ENCODE measurements around the gene PRTFDC1.
"Not testable (repeated sequence)": the region's sequence is repeated elsewhere in the genome, so short reads cannot be mapped to it uniquely, and the experiment has no call there.

PRTFDC1 gene

GRCh38 chr10:24963521-24964041, 11.2 kb upstream of the PRTFDC1 start:
- DNase-seq: no peak

GRCh38 chr10:24962995-24963394, 10.6 kb upstream of the PRTFDC1 start:
- DNase-seq: no peak

DNA sequence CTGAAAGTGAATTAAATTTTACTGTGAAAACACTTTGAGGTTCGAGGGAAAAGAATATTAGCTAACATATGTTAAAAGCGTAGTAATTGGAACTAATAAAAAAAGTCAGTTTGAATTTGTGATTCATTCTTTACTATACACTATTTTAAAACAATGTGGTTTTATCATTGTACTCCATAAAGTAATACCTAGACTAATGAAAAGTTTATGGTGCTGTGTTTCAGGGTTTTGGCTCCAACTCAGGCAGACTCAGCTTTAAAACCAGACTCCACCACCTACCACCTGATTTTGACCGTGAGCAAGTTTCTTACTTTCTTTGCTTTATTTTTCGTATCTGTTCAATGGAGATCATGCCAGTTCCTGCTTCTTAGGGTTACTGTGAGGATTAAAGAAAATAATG, 9.2 kb upstream of the PRTFDC1 start:
- DNase-seq: no peak

DNA sequence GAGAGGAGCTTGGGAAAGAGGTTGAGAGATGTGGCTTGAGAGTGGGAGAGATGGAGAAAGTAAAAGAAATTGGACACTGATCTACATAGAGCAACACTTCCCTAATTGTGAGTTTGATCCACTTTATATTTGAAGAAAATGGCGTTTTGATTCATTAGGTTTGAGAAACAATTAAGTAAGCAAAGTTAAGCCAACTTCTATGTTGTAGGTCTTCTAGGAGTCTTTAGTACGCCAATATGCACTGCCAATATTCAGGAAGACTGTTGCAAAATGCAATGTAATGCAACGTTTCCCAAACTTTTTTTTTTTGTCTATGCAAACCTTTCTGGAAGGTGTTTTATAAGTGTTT, 7.0 kb upstream of the PRTFDC1 start:
- no peak for DNase-seq

DNA sequence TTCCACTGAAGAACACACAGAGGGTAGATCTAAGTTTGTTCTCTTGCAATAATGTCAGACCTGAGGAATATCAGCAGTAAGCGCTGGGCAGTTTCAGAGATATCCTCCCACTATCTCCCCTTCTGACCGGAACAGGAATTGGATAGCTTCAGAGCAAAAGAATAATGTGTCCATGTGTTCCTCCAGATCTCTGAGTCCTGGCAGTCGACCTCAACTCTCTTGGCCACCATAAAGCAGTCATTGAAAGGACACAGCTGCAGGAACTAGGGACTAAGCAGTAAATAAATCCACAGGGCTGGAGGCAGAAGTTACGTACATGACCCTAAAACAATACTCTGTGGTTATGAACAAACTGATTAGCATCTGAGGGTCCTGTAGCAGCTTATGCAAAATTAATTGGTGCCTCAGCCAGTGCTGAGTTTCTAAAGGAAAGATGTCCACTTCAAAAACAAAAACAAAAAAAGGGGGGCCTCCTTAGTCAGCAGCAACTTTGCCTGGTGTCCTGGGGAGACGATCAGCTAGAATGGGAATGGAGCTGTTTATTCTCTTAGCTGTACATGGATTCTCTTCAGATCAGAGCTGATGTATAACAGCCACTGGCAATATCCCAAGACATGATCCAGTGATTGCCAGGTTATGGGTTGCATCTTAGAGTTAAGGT, 6.4 kb upstream of the PRTFDC1 start:
- DNase-seq: no peak

- DNase-seq: no peak
Observed at GRCh38 chr10:24958091-24958720, 5.8 kb upstream of the PRTFDC1 start.

GRCh38 chr10:24957624-24958051, 5.2 kb upstream of the PRTFDC1 start:
- DNase-seq: not testable (repeated sequence)

- DNase-seq: no peak
Observed at GRCh38 chr10:24953675-24954074, 1.3 kb upstream of the PRTFDC1 start.

DNA sequence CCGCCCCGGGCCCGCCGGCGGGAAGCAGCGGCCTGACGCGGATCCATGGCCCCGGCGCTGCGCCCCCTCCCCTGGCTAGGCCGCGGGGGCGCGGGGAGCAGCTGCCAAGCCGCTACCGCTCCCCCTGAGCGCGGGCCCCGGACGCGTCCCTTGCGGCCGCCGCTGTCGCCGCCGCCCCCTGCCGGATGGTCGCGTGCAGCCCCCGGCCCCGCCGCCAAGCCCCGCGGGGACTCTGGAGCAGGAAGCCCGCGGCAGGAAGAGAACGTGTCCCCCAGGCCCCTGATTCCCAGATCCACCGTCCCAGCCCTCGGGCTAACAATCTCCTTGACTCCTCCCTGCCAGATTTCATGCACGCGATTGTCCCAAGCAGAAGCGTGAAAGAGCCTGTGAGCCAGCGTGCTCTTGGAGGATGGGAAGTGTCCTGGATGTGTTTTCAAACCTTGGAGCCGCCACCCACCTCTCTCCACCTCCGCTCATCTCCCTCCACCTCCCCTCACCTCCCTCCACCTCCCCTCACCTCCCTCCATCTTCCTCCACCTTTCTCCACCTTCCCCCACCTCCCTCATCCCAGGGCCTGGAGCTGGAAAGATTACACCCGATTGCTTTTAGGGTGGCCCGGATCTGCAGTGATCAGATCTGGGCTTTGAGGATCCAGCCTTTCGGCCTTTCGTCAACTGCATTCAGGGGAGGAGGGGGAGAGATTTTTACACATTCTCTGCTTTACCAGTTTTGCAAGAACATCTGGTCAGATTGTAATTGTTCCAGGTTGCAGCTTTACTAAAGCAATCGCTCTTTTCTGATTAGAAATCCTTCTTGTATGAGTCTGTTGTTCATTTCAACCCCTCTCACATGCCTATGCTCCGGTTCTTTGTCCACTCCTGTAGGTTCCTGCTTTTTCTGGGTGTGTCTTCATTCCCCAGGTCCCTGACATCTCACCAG, 570 bp upstream of the PRTFDC1 start:
- DNase-seq: peak; percentile 18

GRCh38 chr10:24951201-24952142, 934 bp downstream of the PRTFDC1 start:
- DNase-seq: peak; percentile 26

GRCh38 chr10:24950439-24950838, 2.0 kb downstream of the PRTFDC1 start:
- no peak for DNase-seq

DNA sequence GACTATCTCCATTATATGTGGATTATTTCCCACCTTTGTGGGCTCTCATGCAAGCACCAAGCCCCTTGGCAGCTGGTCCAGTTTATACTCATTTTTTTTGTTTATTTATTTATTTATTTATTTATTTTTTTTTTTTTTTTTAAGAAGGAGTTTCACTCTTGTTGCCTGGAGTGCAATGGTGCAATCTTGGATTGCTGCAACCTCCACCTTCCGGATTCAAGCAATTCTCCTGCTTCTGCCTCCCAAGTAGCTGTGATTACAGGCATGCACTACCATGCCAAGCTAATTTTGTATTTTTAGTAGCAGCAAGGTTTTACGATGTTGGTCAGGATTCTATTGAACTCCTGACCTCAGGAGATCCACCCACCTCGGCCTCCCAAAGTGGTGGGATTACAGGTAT, 2.8 kb downstream of the PRTFDC1 start:
- no peak for DNase-seq

DNA sequence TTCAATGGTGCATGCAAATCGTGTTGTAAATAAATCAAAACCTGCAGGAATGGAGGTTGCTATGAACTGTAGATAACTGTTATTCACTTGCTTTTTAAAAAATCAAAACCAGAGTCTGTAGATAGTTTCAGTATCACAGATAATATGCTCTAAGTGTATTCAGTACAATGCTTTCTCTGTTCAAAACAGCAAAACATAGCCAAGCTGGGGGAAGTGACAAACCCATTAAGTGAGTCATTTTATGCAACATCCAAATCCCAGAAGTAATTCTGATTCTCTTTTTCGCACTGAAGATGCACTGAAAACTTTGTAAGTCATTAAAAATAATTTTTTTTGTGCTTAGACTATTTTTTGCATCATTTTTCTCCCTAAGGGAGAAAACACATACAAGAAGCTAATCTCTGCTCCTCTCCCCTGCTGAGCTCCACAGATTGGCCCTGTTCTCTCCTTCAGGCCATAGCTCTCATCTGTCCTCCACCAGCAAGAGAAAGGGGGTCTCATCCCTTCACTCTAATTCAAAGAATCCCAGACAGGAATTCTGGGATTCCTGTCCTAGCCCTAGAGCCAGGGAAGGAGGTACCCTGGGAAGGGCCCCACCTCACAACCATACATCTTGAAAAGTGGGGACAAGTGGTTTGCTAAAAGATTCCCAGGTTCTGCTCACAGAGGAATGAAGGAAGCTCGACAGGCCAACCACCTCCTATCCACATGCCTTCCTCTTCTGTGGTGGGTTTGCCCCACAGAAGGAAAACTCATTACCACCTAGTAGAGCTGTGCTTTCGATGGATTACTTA, 4.9 kb downstream of the PRTFDC1 start:
- DNase-seq: no peak

- no peak for DNase-seq
Observed at GRCh38 chr10:24944512-24945255, 7.7 kb downstream of the PRTFDC1 start.

DNA sequence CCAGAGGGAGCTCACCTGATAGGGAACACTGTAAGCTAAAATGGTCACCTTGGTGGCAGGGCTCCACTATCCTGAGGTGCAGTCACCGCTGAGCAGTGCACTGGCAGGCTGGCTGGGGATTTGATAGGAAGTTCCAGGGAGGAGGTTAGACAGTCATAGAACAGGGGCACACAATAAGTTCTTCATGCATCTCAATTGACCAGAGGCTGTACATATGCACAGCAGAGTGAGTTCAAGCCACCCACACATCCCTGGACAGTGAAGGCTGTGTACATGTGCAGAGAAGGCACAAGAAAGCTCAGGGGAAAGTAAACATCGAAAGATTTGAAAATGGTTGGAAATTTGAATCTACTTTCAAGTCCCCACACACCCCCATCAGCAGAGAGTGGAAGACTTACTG, 13.9 kb downstream of the PRTFDC1 start:
- no peak for DNase-seq

DNA sequence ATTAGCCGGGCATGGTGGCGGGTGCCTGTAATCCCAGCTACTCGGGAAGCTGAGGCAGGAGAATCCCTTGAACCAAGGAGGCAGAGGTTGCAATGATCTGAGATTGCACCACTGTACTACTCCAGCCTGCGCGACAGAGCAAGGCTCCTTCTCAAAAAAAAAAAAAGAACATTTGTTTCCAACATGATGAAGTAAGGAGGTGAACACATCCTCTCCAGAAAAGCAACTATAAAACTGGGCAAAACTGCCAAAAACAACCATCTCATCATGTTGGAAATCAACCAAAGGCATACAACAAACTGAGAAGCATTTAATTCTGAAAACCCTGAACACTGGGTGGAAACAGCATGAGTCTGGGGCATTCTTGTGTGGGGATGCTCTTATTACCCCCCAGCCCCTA, 14.3 kb downstream of the PRTFDC1 start:
- no peak for DNase-seq

DNA sequence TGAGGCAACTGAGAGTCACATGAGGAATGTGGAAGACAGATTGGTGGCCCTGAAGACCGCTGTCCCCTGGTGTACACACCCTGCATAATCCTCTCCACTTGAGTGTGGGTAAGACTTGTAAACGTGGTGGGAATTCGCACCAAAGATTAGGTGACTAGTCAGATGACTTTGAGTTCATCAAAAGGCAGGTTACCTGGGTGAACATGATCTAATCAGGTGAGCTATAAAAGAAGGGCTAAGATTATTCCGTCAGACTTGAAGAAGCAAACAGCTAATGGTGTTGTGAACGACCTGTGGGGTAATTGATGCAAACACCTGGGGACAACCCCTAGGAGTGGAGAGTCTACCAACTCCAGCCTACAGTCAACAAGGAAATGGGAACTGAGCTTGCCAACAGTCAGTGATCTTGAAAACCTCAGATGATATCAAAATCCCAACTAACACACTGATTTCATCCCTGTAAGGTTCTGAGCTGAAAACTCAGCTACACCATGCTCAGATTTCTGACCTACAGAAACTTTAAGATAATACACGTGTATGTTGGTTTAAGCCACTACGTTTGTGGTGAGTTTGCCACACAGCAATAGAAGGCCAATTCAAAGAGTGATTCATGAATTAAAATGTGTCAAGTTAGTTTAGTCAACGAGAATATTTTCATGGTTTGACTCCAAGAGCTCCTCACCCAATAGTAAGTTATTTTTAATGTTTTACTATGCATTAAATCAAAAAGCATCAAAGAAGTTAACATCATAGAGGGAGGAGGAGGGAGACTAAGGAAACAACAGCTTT, 16.7 kb downstream of the PRTFDC1 start:
- no peak for DNase-seq

DNA sequence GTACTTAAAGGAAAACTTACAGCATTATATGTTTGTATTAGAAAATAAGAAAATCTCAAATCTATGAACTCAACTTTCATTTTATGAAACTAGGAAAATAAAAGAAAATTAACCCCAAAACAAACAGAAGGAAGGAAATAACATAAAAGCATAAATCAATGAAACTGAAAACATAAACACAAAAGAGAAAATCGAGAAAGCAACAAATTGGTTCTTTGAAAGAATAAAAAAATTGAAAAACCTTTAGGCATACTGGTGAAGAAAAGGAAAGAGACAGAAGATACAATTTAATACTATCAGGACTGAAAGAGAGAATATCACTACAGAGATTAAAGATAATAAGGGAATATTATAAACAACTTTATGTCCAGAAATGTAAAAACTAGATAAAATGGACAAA, 21.2 kb downstream of the PRTFDC1 start:
- DNase-seq: no peak

GRCh38 chr10:24930427-24930826, 22.0 kb downstream of the PRTFDC1 start:
- no peak for DNase-seq

DNA sequence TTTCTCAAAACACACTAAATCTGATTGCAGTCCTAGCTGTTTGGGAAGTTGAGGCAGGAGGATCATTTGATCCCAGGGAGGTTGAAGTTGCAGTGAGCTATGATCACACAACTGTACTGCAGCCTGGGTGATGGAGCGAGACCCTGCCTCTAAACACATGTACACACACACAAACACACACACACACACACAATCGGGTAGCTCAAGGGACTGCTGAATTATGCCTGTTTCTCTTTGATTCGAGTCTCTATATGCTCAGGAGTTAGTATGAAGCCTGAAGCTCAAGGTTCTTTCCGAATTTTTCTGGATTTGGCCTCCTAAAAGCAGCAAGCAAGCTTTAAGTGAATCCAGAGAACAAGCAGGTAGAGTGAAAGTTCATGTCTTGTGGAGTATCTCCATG, 22.5 kb downstream of the PRTFDC1 start:
- DNase-seq: no peak

All from DMS153 (cell line).